Hepatocyte (in vitro differentiated cells): ENCODE results near the gene HHLA2.

ENCODE experiments used
- EZH2phosphoT487 ChIP-seq: fragments of 200-600 bp; sonication (generic); IDR thresholded peaks from one replicate; pipeline ENCODE4 v1.6.1; 2018; ENCODE audit warnings: antibody characterized with exemption, mild to moderate bottlenecking, low read depth, moderate library complexity; ENCODE audit not compliant: unreplicated experiment, severe bottlenecking
- TF ChIP-seq, protein P1 (sequence below): fragments of 200-600 bp; sonication (generic); IDR thresholded peaks from 2 replicates; pipeline ENCODE4 v1.5.1; 2016; ENCODE audit warnings: antibody characterized with exemption, mild to moderate bottlenecking; ENCODE audit not compliant: poor library complexity

DNA sequence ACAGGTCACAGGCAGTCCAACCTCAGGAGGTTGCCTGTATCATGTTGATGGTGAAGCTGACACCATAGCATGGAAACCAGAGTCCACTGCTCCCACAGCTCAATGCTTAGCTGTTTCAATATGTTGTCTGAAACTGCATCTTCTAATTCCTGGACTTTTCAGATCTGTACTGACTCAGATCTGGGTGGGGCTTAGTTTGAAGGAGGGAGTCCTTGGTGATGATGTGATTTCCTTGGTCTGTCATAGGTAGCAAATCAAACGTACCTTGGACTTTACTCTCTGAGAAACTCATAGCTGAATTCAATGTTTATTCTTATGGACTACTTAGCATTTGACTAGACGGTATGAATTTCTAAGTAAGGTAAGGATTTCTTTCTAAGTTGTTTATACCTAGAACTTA is at the start of gene HHLA2:
- TF ChIP-seq, protein P1, sequence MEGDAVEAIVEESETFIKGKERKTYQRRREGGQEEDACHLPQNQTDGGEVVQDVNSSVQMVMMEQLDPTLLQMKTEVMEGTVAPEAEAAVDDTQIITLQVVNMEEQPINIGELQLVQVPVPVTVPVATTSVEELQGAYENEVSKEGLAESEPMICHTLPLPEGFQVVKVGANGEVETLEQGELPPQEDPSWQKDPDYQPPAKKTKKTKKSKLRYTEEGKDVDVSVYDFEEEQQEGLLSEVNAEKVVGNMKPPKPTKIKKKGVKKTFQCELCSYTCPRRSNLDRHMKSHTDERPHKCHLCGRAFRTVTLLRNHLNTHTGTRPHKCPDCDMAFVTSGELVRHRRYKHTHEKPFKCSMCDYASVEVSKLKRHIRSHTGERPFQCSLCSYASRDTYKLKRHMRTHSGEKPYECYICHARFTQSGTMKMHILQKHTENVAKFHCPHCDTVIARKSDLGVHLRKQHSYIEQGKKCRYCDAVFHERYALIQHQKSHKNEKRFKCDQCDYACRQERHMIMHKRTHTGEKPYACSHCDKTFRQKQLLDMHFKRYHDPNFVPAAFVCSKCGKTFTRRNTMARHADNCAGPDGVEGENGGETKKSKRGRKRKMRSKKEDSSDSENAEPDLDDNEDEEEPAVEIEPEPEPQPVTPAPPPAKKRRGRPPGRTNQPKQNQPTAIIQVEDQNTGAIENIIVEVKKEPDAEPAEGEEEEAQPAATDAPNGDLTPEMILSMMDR = no peak
- no peak for TF ChIP-seq EZH2phosphoT487
